ENCODE data around the gene IGF1R. TPM values are rescaled to one million over a fixed set of nuclear protein-coding genes. Genes with fewer than 3 reads are reported as not detected.

Gene IGF1R
- total RNA-seq, 1 experiment from 2014 or later, result 125 TPM

- TF ChIP-seq FOXK1 (CRISPR knock-in tag; IDR thresholded peaks at IDR 0.05) (no peak), TEAD4 (CRISPR knock-in tag; IDR thresholded peaks at IDR 0.05) (no peak), USF1 (CRISPR knock-in tag; IDR thresholded peaks at IDR 0.05) (no peak), AR (CRISPR knock-in tag; IDR thresholded peaks at IDR 0.05) (no peak), E2F1 (CRISPR knock-in tag; IDR thresholded peaks at IDR 0.05) (no peak), OVOL2 (CRISPR knock-in tag; IDR thresholded peaks at IDR 0.05; ENCODE audit: borderline replicate concordance) (no peak), ATF3 (CRISPR knock-in tag; conservative IDR thresholded peaks at IDR 0.05) (no peak), ZNF138 (CRISPR knock-in tag; conservative IDR thresholded peaks at IDR 0.05) (no peak)
Measured at GRCh38 chr15:98815207-98815606, 166.9 kb downstream of the IGF1R start (continued).

- H3K9me3 Mint-ChIP-seq, result no peaks in the 10 kb centered on the region
- no peak overlapping the region; the same call in 1 of the 2 replicates for H3K27ac Mint-ChIP-seq
- no peak overlapping the region for H3K4me3 Mint-ChIP-seq
- no peak for ATAC-seq
- peaks cover 83% of the 10 kb centered on the region for H3K4me1 Mint-ChIP-seq
- CTCF ChIA-PET, result interaction anchor here (1.9 kb wide), 1 partner anchor 33 kb away, joined by 9 read pairs; no protein-coding TSS in a partner anchor
- DNase-seq (ENCODE audit: low spot score), result no peak
- POLR2A ChIA-PET, result no interaction called here
- H3K36me3 Mint-ChIP-seq, result 0 out of 2 replicates have a peak, but pooled peaks cover 2% of the 10 kb centered on the region
- H3K27me3 Mint-ChIP-seq (ENCODE audit: low read depth), result no peaks in the 10 kb centered on the region
- no peak for TF ChIP-seq ZMAT4 (CRISPR knock-in tag; IDR thresholded peaks at IDR 0.05)
- TF ChIP-seq ZSCAN18 (CRISPR knock-in tag; IDR thresholded peaks at IDR 0.05), result no peak
- TF ChIP-seq NR3C1 (CRISPR knock-in tag; conservative IDR thresholded peaks at IDR 0.05; ENCODE audit: low read depth), result no peak
- TF ChIP-seq GRHL2 (CRISPR knock-in tag; IDR thresholded peaks at IDR 0.05; ENCODE audit: insufficient replicate concordance, severe bottlenecking), result no peak
- no peak for TF ChIP-seq ZNF232 (CRISPR knock-in tag; IDR thresholded peaks at IDR 0.05)
- TF ChIP-seq CBFB (CRISPR knock-in tag; IDR thresholded peaks at IDR 0.05; ENCODE audit: low read depth), result no peak
- TF ChIP-seq IRF1 (CRISPR knock-in tag; IDR thresholded peaks at IDR 0.05), result no peak
- no peak for TF ChIP-seq ZNF532 (CRISPR knock-in tag; IDR thresholded peaks at IDR 0.05; ENCODE audit: borderline replicate concordance)
- no peak for TF ChIP-seq CTCF (IDR thresholded peaks at IDR 0.05)
- TF ChIP-seq ATF3 (CRISPR knock-in tag; conservative IDR thresholded peaks at IDR 0.05), result no peak
- no peak for TF ChIP-seq RORB (CRISPR knock-in tag; IDR thresholded peaks at IDR 0.05)
Measured at GRCh38 chr15:98817745-98818144, 169.4 kb downstream of the IGF1R start.

All from WTC11 (cell line).